Vagina (tissue), 2 donors: ENCODE measurements around the gene LRRC8E. TPM values are rescaled to one million over a fixed set of nuclear protein-coding genes. Genes with fewer than 3 reads are reported as not detected.

ENCODE experiments used
- DNase-seq, 2 donors: peaks; one replicate each; pipeline ENCODE4 v3.0.0-alpha.2; 2017; ENCODE audit errors: extremely low spot score in 2 of 2
- H3K27ac ChIP-seq: fragments of 200-600 bp; sonication (generic); one replicate; pipeline ENCODE4 v1.5.1; 2019
- H3K27me3 ChIP-seq: fragments of 200-600 bp; sonication (generic); one replicate; pipeline ENCODE4 v1.5.1; 2019
- H3K36me3 ChIP-seq, 2 donors: fragments of 200-600 bp; sonication (generic); one replicate each; pipeline ENCODE4 v1.5.1; 2017 to 2019
- H3K4me1 ChIP-seq: fragments of 200-600 bp; sonication (generic); one replicate; pipeline ENCODE4 v1.5.1; 2019
- H3K4me3 ChIP-seq, 2 donors: fragments of 200-600 bp; sonication (generic); 1 replicate in 1 of 2; 2 replicates in 1 of 2; pipeline ENCODE4 v1.5.1; 2016 to 2019
- H3K9me3 ChIP-seq: fragments of 200-600 bp; sonication (generic); one replicate; pipeline ENCODE4 v1.5.1; 2019
- POLR2A ChIP-seq, 2 donors: fragments of 450-650 bp; IDR thresholded peaks; one replicate each; pipeline ENCODE4 v1.6.1; 2017; ENCODE audit warnings: antibody characterized with exemption in 2 of 2, mild to moderate bottlenecking in 2 of 2, moderate library complexity in 2 of 2
- POLR2AphosphoS5 ChIP-seq, 2 donors: sonication (generic); formaldehyde crosslinking; IDR thresholded peaks; one replicate each; pipeline ENCODE4 v1.9.0; 2017; ENCODE audit warnings: antibody characterized with exemption in 2 of 2, mild to moderate bottlenecking in 2 of 2, low read depth in 1 of 2; ENCODE audit not compliant: insufficient read depth in 1 of 2
- intact Hi-C: fragments of 100-400 bp; cut with DNase I; formaldehyde crosslinking; loops from one replicate; pipeline ENCODE4 v1.15.1; 2023
- total RNA-seq: library from RNA; depleted of rRNA; stranded (reverse); fragments of >200 nt; gene quantifications from one replicate; pipeline ENCODE4 v1.2.3, GENCODE V29; 2016
- TF ChIP-seq, protein P1 (sequence below), 3 experiments: fragments of 450-650 bp in 2 of 3; fragments of 200-600 bp in 1 of 3; sonication (generic) in 1 of 3; IDR thresholded peaks; one replicate each; pipeline ENCODE4 v1.5.1; 2017 to 2019; ENCODE audit warnings: antibody characterized with exemption in 3 of 3, mild to moderate bottlenecking in 2 of 3, moderate library complexity in 2 of 3

The LRRC8E gene
- total RNA-seq, 1 donor from 2014 or later = 6.6 TPM

DNA sequence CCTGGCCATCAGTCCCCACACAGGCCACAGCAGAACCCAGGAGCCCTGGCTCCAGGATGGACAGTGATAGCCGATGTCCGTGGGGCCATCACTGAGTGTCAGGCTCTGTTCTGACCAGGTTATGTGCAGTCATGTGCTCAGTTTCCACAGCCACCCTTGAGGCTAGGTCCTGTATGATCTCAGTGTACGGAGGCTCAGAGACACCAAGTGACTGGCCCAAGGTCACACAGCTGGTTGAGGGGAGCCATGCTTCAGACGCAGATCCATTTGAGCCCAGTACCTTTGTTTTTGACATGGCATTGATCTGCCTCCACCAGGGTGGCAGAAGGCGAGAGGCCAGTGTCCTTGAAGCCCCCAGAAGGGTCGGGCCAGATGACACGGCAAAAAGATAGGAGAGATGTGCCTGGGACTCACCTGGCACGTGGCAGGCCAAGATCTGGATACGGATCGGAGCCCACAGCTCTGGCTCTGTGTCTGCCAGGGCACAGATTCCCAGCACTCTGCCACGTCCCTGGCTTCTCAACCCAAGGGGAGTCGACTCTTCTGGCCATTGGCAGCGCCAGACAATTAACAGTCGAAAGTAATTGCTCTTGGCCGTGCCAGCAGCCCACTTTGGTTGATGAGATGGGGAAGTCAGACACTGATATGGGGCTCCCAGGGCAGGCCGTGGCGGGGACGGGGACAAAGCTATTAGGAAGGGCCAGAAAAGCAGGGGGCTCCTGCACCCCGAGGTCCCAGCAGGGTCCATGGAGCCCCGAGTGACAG lies 42.7 kb upstream of the LRRC8E start:
- Histone ChIP-seq H3K27ac (no peak overlapping the region), H3K36me3 (no peaks in the 10 kb centered on the region), H3K4me1 (no peaks in the 10 kb centered on the region), H3K27me3 (no peaks in the 10 kb centered on the region), H3K9me3 (no peaks in the 10 kb centered on the region), H3K4me3 (no peak overlapping the region)
- DNase-seq = no peak
- intact Hi-C loops = no loop called here
- TF ChIP-seq, protein P1, sequence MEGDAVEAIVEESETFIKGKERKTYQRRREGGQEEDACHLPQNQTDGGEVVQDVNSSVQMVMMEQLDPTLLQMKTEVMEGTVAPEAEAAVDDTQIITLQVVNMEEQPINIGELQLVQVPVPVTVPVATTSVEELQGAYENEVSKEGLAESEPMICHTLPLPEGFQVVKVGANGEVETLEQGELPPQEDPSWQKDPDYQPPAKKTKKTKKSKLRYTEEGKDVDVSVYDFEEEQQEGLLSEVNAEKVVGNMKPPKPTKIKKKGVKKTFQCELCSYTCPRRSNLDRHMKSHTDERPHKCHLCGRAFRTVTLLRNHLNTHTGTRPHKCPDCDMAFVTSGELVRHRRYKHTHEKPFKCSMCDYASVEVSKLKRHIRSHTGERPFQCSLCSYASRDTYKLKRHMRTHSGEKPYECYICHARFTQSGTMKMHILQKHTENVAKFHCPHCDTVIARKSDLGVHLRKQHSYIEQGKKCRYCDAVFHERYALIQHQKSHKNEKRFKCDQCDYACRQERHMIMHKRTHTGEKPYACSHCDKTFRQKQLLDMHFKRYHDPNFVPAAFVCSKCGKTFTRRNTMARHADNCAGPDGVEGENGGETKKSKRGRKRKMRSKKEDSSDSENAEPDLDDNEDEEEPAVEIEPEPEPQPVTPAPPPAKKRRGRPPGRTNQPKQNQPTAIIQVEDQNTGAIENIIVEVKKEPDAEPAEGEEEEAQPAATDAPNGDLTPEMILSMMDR (IDR thresholded peaks at IDR 0.05) = no peak

DNA sequence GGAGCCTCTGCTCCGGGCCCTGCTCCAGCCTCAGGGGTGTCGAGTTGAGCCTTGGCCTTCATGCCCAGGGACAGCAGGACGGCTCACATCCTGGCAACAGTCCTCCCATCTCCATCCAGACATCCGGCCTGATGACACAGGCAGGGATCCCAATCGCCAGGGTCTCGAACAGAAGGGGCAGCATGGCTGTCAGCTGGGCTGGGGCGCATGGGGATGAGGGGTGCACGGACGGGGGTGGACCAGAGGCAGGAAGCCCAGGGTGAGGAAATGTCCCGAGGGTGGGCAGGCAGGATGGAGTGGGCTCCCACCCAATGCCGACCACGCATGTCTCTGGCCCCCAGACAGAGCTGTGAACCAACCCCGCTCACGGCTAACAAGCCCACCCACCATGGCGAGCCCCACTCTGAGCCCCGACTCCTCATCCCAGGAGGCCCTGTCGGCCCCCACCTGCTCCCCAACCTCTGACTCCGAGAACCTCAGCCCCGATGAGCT lies 42.1 kb upstream of the LRRC8E start:
- TF ChIP-seq POLR2A (IDR thresholded peaks at IDR 0.05) = no peak
- TF ChIP-seq, protein P1 (IDR thresholded peaks at IDR 0.05) = no peak
- no peak for TF ChIP-seq POLR2AphosphoS5 (IDR thresholded peaks at IDR 0.05; ENCODE audit: insufficient read depth in 1 of 2, low read depth in 1 of 2)

DNA sequence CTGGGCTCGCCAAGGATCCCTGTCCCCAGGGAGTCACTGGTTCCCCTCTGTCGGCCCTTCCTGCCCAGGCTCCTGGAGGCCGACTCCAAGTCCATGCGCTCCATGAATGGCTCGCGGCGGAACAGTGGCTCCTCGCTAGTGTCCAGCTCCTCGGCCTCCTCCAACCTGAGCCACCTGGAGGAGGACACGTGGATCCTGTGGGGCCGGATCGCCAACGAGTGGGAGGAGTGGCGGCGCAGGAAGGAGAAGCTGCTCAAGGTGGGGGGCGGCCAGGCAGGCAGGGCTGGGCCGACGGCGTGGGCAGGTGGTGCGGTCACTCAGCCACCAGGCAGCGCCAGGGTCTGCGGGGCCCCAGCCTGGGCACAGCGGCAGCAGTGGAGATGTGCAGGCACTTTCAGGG lies 40.6 kb upstream of the LRRC8E start:
- no peak for DNase-seq
- intact Hi-C loops = no loop called here
- TF ChIP-seq, protein P1 (IDR thresholded peaks at IDR 0.05) = no peak
- TF ChIP-seq POLR2A (IDR thresholded peaks at IDR 0.05) (no peak), POLR2AphosphoS5 (IDR thresholded peaks at IDR 0.05; ENCODE audit: insufficient read depth in 1 of 2, low read depth in 1 of 2) (no peak)

More for the DNA sequence above, 42.1 kb upstream of the LRRC8E start:
- no peak for DNase-seq
- Histone ChIP-seq H3K27ac (no peak overlapping the region), H3K9me3 (no peaks in the 10 kb centered on the region), H3K27me3 (no peaks in the 10 kb centered on the region), H3K4me1 (no peaks in the 10 kb centered on the region), H3K4me3 (no peak overlapping the region), H3K36me3 (no peaks in the 10 kb centered on the region)
- intact Hi-C loops = no loop called here

GRCh38 chr19:7848779-7849457 lies 39.4 kb upstream of the LRRC8E start:
- Histone ChIP-seq H3K27ac (no peak overlapping the region), H3K4me3 (no peak overlapping the region), H3K27me3 (no peaks in the 10 kb centered on the region), H3K4me1 (peaks cover 8% of the 10 kb centered on the region), H3K9me3 (no peaks in the 10 kb centered on the region), H3K36me3 (no peaks in the 10 kb centered on the region)
- intact Hi-C loops = no loop called here
- no peak for TF ChIP-seq POLR2A (IDR thresholded peaks at IDR 0.05)
- TF ChIP-seq POLR2AphosphoS5 (IDR thresholded peaks at IDR 0.05; ENCODE audit: insufficient read depth in 1 of 2, low read depth in 1 of 2) = no peak
- TF ChIP-seq, protein P1 (IDR thresholded peaks at IDR 0.05) = no peak
- no peak for DNase-seq

More for the DNA sequence above, 40.6 kb upstream of the LRRC8E start:
- no peaks in the 10 kb centered on the region for H3K27me3 ChIP-seq
- H3K36me3 ChIP-seq = no peaks in the 10 kb centered on the region
- no peak overlapping the region for H3K27ac ChIP-seq
- no peak overlapping the region for H3K4me3 ChIP-seq
- H3K9me3 ChIP-seq = no peaks in the 10 kb centered on the region
- H3K4me1 ChIP-seq = no peaks in the 10 kb centered on the region

DNA sequence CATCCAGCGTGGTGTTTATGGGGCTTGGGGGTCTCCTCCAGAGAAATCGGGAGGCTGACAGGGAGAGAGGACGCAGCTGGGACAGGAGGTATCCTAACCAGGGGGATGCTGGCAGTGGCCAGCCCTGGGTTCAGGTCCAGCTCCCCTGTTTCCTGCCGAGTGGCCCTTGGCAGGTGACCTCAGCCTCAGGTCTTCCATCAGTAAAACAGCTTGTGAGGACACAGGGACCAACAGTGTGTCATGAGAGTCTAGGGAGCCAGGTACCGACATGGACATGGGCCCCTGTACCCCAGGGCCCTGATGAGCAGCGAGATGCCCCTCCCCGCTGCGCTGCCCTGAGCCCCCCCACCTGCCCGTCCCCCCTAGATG lies 38.7 kb upstream of the LRRC8E start:
- Histone ChIP-seq H3K36me3 (no peaks in the 10 kb centered on the region), H3K27ac (no peak overlapping the region), H3K27me3 (no peaks in the 10 kb centered on the region), H3K4me3 (no peak overlapping the region), H3K9me3 (no peaks in the 10 kb centered on the region), H3K4me1 (peaks cover 8% of the 10 kb centered on the region)
- intact Hi-C loops = no loop called here
- TF ChIP-seq POLR2AphosphoS5 (IDR thresholded peaks at IDR 0.05; ENCODE audit: insufficient read depth in 1 of 2, low read depth in 1 of 2) (no peak), POLR2A (IDR thresholded peaks at IDR 0.05) (no peak)
- TF ChIP-seq, protein P1 (IDR thresholded peaks at IDR 0.05) = no peak
- no peak for DNase-seq
